Measurements from ENCODE around the gene UNC5C. TPM values are rescaled to one million over a fixed set of nuclear protein-coding genes. Genes with fewer than 3 reads are reported as not detected.

Gene UNC5C
- total and polyA plus RNA-seq, 2 of the 4 experiments (the other 2 are of a cell fraction), result under 0.01 TPM

GRCh38 chr4:95580226-95580625 lies 31.5 kb upstream of the UNC5C start:
- ATAC-seq (ENCODE audit: low read depth) (no peak), DNase-seq (no peak)
- WGBS, 2 experiments (ENCODE audit: extremely low coverage in 2 of 2, insufficient read length in 1 of 2), result no CpG with 5 or more reads among the region's 8 CpGs
- no peak overlapping the region for H3K4me3 ChIP-seq (ENCODE audit: insufficient read depth, low read depth, low read length)
- H3K18ac ChIP-seq (ENCODE audit: low read depth, low read length), result no peak overlapping the region
- no peaks in the 10 kb centered on the region for H3K4me1 ChIP-seq (ENCODE audit: control insufficient read depth, insufficient read depth, low read length)
- H4K5ac ChIP-seq (ENCODE audit: low read depth, low read length), result no peak overlapping the region
- ChIA-PET CTCF (interaction anchor here (0.6 kb wide), 1 partner anchor 374 kb away, joined by 3 read pairs; no protein-coding TSS in a partner anchor), POLR2A (ENCODE audit: unreplicated experiment) (no interaction called here)
- no peak overlapping the region for H2AFZ ChIP-seq (replicated peaks; ENCODE audit: low read length, poor library complexity)
- H3K79me1 ChIP-seq (ENCODE audit: low read depth in 1 of 2, low read length in 2 of 2), result no peaks in the 10 kb centered on the region
- dilution Hi-C loops (cut with HindIII; ENCODE audit: low sequenced_read_pairs, unreplicated experiment), result no loop called here
- no peak overlapping the region for H2BK15ac ChIP-seq (ENCODE audit: low read depth, low read length)
- H3K9ac ChIP-seq (ENCODE audit: low read depth, low read length), result no peak overlapping the region
- no peak overlapping the region for H2BK5ac ChIP-seq (ENCODE audit: low read depth, low read length, poor library complexity, severe bottlenecking)
- no peaks in the 10 kb centered on the region; the same call in 1 of the 2 replicates for H3K9me3 ChIP-seq (ENCODE audit: control insufficient read depth, insufficient read depth, low read length)
- no peaks in the 10 kb centered on the region for H3K27me3 ChIP-seq (ENCODE audit: control insufficient read depth, insufficient read depth, low read length)
- intact Hi-C loops (cut with micrococcal nuclease), result no loop called here
- H3K4me2 ChIP-seq (ENCODE audit: low read depth, low read length), result no peak overlapping the region
- H4K91ac ChIP-seq (ENCODE audit: insufficient read depth, low read depth, low read length), result no peak overlapping the region
- H4K8ac ChIP-seq (ENCODE audit: low read depth in 2 of 2, low read length in 2 of 2), result no peak overlapping the region
- H2AK9ac ChIP-seq (replicated peaks; ENCODE audit: low read depth, low read length, poor library complexity), result no peak overlapping the region
- H3K36me3 ChIP-seq (ENCODE audit: control insufficient read depth, insufficient read depth, low read length), result no peaks in the 10 kb centered on the region
- BruUV-seq (replicated peaks), result no TSS peak
- H4K20me1 ChIP-seq (ENCODE audit: insufficient read depth, low read length), result no peaks in the 10 kb centered on the region
- in situ Hi-C loops (cut with MboI; ENCODE audit: low sequenced_read_pairs), result no loop called here
- H3K9me1 ChIP-seq (ENCODE audit: insufficient read depth, low read length), result no peaks in the 10 kb centered on the region
- H3K14ac ChIP-seq (replicated peaks; ENCODE audit: low read depth, low read length), result no peak overlapping the region
- H2AK5ac ChIP-seq (ENCODE audit: low read depth, low read length), result no peak overlapping the region
- H2BK120ac ChIP-seq (ENCODE audit: low read depth, low read length), result no peak overlapping the region
- H2BK20ac ChIP-seq (ENCODE audit: low read depth, low read length), result no peak overlapping the region
- H3K4ac ChIP-seq (ENCODE audit: low read depth, low read length), result no peak overlapping the region
- H3K27ac ChIP-seq (ENCODE audit: insufficient read depth, low read length), result no peak overlapping the region
- H3K56ac ChIP-seq (ENCODE audit: extremely low read depth, insufficient read depth, low read length), result no peak overlapping the region
- no peak overlapping the region for H3K23ac ChIP-seq (ENCODE audit: low read depth, low read length)
- TF ChIP-seq RAD21 (IDR thresholded peaks at IDR 0.05; ENCODE audit: low read length) (no peak), RFX5 (IDR thresholded peaks at IDR 0.05; ENCODE audit: low read depth, low read length) (no peak), ELK1 (IDR thresholded peaks at IDR 0.05; ENCODE audit: borderline replicate concordance, low read depth, low read length) (no peak), FOS (IDR thresholded peaks at IDR 0.05; ENCODE audit: low read depth, low read length) (no peak), MXI1 (IDR thresholded peaks at IDR 0.05; ENCODE audit: borderline replicate concordance, low read depth, low read length) (no peak), CHD1 (IDR thresholded peaks at IDR 0.05; ENCODE audit: low read depth, low read length) (no peak), MAFK (IDR thresholded peaks at IDR 0.05; ENCODE audit: low read depth, low read length) (no peak), MAZ (IDR thresholded peaks at IDR 0.05; ENCODE audit: borderline replicate concordance, low read depth, low read length) (no peak), BHLHE40 (IDR thresholded peaks at IDR 0.05; ENCODE audit: low read depth, low read length) (no peak), CTCF (conservative IDR thresholded peaks at IDR 0.05; ENCODE audit: low read depth, low read length) (no peak), CEBPB (IDR thresholded peaks at IDR 0.05; ENCODE audit: low read depth, low read length) (no peak), POLR2A (IDR thresholded peaks at IDR 0.05; ENCODE audit: low read depth, low read length) (no peak)
